AG20443 (cell line): ENCODE results near the gene SEC24B.
"Not testable (repeated sequence)": the region's sequence is repeated elsewhere in the genome, so short reads cannot be mapped to it uniquely, and the experiment has no call there.

Experiments used
- DNase-seq: peaks from one replicate; pipeline ENCODE4 v3.0.0; 2012; ENCODE audit warnings: low spot score, mixed read lengths

The SEC24B gene

DNA sequence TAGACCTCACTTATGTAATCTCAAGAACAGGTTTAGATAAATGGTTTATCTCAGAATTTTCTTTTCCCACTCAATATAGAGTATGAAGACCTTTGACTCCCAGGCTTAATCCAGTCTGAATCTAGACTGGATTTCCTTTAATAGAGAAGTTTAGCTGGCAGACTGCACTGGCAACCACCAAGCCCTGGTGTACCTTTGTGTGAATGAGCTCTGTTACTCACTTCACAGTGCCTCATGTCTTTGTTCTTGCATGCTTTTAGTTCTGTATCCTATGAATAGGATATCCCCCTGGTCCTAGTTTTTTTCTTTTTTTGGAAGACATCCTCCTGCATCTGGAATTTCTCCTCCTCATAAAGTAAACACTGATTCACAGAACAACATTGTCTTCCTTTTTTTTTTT is 73.3 kb downstream of the SEC24B start:
- no peak for DNase-seq

DNA sequence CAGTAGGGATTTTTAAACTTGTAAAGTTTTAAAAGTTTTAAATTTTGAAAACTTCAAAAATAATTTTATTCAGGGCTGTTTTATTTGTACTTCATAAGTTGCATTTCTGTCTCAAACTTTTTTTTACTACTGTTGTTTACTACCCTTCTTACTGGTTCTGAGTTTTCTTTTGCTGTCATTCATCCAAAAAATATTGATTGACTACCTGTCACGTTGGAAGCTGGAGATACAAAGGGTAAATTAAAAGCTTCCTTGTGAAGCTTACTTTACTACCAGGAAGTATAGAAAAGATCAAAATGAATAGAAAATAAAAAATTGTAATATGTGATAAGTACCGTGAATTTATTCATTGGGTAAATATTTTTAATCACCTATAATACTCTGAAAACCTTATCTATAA is 77.1 kb downstream of the SEC24B start:
- no peak for DNase-seq

DNA sequence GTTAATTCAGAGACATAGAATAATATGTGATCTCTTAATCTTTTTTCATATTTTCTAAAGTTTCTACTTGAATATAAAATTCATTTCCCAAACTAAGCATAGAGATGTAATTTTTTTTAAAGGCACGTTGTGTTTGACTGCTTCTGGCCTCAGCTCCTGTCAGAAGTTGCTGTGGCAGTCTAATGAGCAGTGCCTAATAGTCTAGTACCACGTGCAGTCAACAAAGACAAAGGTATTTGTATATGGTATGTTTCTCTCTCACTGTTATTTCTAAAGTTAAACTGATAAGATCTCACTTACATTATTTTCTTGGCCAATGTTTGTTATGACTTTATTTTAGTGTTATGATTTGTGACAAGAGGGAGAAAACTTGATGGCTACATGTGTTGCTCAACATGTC is 77.8 kb downstream of the SEC24B start:
- no peak for DNase-seq

DNA sequence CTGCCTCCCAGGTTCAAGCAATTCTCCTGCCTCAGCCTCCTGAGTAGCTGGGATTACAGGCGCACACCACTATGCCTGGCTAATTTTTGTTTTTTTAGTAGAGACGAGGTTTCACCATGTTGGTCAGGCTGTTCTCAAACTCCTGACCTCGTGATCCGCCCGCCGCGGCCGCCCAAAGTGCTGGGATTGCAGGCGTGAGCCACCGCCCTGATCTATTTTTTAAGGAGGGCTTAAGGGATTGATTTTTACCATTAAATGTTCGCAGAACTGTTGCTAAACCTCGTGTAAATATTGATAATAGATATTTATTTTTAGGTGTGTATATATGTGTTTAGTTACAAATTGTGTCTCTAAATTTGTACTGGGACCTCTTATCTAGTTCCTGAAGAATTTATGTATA is 79.8 kb downstream of the SEC24B start:
- not testable (repeated sequence) for DNase-seq

DNA sequence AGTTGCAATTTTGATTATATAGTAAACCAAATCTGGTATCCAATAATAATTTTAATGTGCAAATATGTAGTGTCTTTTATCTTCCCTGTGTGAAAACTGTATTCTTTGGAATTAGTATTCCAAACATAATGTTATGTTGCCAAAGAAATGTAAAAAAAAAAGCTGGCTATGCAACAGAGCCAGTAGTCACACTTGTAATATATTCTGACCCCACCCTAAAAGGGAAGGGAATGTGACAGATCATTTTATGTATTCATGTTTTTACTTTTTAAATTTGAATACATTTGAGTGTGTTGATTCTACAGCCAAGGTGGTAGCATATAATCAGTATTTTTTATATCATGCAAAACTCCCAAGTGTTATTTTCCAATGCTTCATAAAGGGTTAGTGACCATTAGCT is 98.6 kb downstream of the SEC24B start:
- DNase-seq = no peak

DNA sequence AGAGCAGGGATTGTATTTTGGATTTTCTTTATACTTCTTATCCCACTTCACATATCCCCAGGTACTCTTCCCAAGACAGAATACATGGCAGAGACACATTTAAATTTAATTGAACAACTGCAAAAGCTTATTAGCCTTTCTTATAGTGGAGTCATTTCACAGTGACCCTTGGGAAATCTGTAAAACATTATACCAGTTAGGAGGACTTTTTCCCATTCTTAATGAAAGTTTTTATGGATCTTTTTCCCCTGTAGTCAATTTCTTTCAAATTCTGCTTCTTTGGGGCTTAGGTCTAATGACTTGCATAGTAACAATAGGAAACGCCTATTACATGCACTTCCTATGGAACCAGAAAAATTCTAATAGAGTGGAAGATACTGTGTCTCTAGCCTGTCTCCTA is 111.8 kb downstream of the SEC24B start:
- DNase-seq = no peak

DNA sequence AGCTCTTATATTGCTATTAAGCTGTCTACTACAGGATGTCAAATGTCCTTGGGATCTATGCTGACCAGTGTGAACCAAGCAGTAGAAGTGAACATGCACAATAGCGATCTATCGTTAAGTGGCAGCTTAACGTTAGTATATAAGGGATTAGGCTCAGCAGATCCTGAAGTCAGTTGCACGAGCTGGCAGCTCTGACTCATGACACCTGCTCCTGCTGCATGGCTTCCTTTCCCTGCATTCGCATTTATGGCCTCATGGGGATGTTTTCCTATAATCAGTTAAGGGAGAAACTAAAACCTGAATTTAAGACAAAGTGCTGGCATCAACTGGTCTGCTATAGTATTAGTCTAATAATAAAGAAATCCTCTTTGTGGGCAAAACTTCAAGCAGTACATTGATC is 113.8 kb downstream of the SEC24B start:
- no peak for DNase-seq

DNA sequence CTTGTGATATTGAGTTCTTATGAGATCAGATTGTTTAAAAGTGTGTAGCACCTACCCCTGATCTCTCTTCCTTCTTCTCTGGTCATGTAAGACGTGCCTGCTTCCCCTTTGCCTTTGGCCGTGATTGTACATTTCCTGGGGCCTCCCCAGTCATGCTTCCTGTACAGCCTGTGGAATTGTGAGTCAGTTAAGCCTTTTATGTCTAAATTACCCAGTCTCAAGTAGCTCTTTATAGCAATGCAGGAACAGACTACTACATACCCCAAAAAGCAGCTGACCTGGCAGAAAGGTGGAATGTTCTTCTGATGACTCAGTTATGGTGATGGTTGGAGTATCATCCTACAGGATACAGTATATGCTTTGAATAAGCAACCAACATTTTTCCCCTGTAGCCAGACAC is 115.0 kb downstream of the SEC24B start:
- no peak for DNase-seq

DNA sequence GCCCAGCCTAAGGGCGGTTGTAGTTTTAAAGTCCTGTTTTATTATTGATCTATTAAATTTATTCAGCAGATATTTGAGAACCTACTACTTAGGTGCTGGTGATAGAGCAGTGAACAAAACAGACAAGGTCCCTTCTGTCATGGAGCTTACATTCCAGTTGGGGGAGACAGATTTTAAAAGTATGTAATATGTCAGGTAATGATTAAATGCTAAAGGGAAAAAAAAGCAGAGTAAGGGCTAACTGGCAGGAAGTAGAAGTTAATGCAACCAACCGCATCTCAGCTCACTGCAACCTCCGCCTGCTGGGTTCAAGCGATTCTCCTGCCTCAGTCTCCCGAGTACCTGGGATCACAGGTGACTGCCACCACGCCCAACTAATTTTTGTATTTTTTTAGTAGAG is 118.6 kb downstream of the SEC24B start:
- DNase-seq = no peak

DNA sequence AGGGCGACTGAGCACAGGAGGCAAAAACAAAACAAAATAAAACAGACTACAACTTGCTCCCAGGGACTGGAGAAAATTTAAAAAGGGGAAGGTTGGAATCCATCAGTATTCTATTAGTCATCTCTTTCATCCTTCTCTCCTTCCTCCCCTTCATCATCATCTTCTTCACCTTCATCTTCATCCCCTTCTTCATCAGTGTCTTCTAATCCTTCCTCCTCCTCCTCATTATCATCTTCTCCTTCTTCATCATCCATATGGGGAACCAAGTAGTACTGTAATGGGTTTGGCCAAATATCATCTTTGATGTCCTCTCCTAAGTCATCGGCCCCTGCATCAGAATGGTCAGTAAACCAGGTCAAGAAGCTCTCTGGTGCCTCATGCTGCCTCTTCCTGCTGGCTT is 119.5 kb downstream of the SEC24B start:
- DNase-seq = no peak

DNA sequence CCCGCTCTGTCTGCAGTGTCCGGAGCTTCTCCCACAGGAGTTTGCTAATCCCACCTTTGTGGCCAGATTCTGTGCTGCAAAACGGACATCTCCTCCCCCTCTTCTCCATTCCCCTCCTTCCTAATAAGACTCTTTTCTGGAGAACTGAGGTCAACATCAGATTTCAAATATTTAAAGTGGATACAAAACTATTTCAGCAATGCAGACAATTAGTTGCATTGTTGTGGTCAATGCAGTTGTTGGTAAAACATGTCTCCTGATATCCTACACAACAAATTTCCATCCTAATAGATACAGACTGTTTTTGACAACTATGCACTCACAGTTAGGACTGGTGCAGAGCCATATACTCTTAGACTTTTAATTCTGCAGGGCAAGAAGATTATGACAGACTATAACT is 121.4 kb downstream of the SEC24B start:
- DNase-seq = no peak

DNA sequence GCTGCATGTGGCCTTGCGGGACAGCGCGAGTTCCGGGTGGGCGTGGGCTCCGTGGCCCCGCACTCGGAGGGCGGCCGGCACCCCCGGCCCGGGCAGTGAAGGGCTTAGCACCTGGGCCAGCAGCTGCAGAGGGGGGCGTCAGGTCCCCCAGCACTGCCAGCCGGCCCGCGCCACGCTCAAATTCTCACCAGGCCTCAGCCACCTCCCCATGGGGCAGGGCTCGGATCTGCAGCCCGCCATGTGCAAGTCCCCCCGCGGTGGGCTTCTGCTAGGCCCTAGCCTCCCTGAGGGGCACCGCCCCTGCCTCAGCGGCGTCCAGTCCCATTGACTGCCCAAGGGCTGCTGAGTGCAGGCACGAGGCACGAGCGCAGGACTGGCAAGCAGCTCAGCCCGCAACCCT is 123.8 kb downstream of the SEC24B start:
- no peak for DNase-seq

DNA sequence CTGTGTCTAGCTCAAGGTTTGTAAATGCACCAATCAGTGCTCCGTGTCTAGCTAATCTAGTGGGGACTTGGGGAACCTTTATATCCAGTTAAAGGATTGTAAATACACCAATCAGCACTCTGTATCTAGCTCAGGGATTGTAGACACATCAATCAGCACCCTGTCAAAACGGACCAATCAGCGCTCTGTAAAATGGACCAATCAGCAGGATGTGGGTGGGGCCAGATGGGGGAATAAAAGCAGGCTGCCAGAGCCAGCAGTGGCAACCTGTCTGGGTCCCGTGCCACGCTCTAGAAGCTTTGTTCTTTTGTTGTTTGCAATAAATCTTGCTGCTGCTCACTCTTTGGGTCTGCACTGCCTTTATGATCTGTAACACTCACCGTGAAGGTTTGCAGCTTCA is 124.5 kb downstream of the SEC24B start:
- DNase-seq = not testable (repeated sequence)

DNA sequence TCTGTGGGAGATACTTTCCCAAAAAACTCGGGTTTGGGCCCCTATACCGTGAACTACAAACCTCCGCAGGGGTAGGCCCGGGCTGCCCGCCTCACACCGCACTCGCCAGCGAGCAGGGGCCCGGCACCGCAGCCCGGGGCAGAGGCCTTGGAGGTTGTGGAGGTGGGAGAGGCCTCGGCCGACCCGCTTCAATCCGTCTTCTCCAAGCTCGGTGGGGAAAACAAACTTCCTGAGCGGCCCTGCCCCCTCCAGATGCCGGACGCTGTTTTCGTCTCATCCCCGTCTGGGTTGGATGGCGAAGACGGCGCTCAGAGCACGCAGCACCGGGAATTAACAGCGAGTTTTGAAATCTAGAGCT is 126.0 kb downstream of the SEC24B start:
- peak; percentile 61 for DNase-seq

DNA sequence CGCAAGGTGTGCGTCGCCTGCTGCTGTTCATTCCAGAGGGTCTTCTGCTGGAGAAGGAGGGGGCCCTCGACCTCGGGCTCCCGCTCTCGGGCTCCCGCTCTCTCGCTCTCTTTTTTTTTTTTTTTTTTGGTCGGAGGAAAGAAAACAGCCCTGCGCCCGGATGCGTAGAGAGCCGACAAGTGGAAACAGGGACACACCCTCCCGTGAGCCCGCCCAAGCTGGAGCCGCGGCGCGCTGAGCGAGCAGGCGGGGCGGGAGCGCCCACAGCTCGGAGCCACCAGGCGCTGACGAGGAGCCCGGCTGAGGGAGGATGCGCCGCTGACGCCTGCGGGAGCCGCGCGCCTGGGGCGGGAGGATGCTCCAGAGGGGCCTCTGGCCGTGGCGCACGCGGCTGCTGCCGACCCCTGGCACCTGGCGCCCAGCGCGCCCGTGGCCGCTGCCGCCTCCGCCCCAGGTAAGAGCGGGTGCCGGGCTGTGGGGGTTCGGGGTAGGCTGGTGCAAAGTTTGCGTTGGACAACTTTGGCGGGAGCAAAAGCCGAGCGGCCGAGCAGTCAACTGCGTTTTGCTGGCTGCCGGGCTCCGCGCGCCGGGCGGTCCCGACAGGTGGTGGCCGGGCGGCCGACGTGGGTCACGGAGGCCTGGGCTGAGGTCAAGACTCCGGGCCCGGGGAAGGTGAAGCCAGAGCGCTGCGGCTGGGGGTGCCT is 126.5 kb downstream of the SEC24B start, which contains the start of gene MCUB:
TSS of gene MCUB (plus strand) at position 264 of the 704 bp plus-strand sequence. CDS start at position 356, 92 bp downstream.
- DNase-seq = peak; percentile 97

DNA sequence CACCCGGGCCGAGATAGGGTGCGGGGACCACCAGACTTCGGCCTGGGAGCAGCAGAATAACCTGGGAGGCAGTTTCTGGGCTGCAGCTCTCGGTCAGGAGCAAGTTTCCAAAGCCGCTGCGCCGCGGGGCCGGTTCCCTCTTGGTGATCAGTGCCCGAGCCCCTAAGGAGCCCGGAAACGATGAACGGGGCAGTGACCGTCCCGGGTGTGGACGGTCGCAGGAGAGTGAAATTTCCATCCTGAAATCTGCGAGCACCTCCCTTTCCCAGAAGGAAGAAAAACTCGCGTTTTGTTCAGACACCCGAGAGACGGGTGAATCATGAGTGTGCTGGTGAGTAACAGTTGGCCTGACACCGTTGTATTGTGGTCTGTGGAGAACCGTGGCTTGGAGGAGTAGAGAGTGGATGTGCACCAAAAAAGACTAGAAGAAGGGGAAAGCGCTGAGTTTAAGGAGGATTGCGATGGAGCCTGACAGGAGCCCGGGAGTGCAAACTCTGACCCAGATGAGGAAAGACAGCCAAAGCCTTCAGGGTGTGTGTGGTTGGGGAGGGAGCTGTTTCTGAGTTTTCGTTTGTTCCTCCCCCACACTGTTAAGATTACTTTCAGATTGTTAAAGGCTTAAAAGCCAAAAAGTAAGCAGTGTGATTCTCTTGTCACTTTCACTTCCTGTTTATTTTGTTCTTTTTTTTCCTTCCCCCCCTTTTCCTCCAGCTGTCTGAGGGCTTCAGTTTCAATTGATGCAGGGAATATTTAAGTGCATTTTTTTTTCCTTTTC is 127.3 kb downstream of the SEC24B start:
- peak; percentile 82 for DNase-seq

DNA sequence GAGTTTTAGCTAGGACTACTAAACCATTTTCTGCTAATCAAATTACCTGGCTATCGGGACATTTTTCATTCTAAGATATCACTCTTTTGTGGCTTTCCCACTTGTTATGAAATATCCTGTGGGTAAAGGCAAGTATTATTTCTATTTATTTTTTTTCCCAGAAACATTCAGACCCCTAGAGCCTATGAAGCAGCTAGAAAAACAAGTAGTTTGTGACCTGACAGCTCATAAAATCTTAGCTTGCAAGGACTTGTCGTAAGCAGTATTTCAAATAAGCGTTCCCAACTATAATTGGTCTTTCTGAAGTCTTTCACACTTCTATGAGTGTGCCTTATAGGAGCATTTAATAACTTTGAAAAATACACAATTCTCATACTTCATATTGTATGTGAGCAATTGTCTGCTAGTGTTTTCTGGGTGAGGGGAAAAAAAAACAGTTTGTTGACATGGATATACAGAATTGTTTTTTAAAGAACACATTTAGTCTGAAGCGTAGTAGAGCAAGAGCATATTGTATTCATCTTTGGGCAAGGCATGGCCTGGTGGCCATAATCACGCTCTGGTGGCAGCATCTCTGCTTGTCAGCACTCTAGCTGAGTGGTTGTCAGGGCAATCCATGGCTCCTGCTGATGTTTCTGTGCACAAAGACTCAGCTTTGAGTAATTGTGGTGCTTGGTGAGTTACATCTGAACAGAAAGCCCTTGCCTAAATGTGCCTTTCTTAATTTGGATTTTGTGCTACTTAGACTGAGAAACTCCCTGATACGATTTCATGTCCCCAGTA is 129.0 kb downstream of the SEC24B start:
- no peak for DNase-seq

DNA sequence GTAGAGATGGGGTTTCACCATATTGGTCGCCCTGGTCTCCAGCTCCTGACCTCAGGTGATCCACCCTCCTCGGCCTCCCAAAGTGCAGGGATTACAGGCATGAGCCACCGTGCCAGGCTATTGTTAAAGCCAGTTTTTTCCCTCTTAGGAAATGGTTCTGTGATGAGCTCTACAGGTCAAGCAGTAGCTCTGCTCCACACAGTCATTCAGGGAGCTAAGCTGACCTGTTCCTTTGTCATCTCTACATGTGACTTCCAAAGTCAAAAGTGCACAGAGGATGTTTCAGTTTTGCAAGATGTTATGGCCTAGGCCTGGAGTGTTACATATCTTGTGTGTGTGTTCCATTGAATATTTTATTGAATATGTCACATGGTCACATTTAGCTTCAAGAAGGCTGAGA is 137.9 kb downstream of the SEC24B start:
- DNase-seq = no peak

DNA sequence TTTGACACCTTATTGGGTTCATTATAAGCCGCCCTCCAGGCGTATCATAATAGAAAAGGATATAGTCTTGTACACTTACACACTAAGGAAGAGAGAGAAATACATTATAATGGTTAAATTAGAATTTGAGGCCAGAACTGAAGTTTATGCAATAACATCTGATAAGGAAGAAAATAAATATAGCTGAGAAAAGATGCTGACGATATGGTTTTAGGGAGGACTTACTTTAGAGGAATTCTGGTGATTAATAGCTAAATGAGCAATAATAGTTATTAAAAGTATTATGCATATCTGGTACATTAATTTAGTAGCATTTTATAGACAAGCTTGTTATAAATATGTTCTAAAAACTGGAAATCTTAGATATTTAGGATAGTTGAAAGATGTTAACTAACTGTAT is 138.5 kb downstream of the SEC24B start:
- no peak for DNase-seq

DNA sequence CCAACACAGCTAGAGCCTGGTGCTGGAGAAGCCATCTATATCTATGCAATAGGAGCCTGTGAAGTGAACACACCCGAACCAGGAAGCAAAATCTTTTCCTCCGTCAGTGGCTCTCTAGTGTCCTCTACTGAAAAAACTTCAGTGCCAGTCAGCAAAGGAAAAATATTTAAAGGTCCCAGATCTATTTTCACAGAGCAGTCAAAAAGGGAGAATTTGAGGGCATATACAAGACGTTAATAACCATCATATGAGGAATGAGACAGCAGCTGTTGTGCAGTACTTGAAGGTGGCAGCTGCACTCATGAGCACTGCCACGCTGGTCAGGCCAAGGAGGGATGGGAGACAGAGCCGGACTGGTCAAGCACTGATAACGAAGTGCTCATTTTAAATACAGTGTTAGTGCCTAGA is 140.8 kb downstream of the SEC24B start:
- DNase-seq = no peak

DNA sequence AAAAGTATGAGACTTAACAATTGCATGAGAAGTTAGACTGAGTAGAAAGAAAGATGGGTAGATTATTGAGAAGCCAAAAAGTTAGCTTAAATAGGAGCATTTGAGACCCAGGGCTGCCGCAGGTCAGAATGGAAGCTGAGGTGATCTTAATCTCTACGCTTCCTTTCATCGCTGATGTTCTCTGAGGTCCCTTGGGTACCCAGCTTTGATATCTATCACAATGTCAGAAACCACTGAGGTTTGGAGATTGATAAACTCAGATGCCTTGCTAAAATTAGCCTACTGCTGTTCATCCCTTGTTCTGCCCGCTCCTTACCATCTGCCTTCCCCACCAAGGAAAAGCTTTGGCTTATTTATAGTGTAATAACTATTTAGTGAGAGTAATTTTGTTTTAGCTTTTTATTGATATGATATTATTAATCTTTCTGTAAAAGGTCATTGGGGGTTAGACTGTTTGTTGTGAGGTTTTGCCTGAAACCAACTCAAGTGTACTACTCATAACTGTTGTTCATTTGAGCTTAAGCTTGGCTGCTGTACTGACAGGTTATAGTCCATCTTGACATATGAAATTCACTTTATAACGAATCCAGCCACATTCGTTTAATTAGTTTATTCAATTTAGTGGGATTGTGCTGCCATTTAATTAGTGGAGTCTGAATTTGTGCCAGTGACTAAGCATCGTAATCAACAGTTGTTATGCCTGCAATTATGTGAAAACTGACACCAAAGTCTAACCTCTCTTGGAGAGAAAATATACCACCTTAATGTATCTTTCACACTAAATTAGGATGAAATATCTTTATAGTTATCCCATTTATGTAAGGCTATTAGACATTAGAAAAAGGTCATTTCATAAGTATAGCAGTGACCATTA is 141.6 kb downstream of the SEC24B start:
- no peak for DNase-seq

DNA sequence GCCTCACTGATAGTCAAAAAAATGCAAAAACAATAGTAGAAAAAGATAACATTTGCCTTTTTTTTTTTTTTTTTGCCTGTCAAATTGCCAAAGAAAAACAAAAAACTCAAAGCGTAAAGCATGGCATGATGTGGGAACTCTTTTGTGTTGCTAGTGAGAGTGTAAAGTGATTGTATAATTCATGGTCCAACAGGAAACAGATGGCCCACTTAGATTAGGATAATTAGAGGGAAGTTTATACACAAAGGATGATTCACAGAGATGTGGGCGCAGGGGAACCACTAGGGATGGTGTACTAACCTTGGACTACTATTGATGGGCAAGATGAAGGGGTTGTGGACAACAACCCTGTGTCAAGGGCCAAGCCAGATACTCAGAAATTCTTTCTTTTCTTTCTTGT is 142.8 kb downstream of the SEC24B start:
- no peak for DNase-seq
